GM12878 (cell line): Measurements from ENCODE around the gene UBASH3B. TPM values are rescaled to one million over a fixed set of nuclear protein-coding genes. Genes with fewer than 3 reads are reported as not detected.

ENCODE experiments used
- ATAC-seq: fragments of 200-7000 bp; cut with Tn5 transposase; 3 replicates; pipeline ENCODE4 v1.9.1; 2020; ENCODE audit warnings: mild to moderate bottlenecking, moderate library complexity
- BruUV-seq: library from RNA; stranded (reverse); fragments of 400-500 nt; replicated peaks from 2 replicates; lab custom pipeline; 2021; lab: Mats Ljungman, UMichigan
- CTCF ChIA-PET: fragments of 300-600 bp; sonication (Branson Sonifier 250); formaldehyde crosslinking; extraction: SDS; loops from one replicate; lab custom pipeline; 2021; ENCODE audit warnings: inconsistent platforms; lab: Yijun Ruan, JAX
- POLR2A ChIA-PET: fragments of 350-600 bp; formaldehyde crosslinking; extraction: SDS; loops from one replicate; lab custom pipeline; 2021; ENCODE audit warnings: inconsistent platforms; lab: Charles Lee
- RAD21 ChIA-PET: fragments of 300-600 bp; sonication (Branson Sonifier 250); formaldehyde crosslinking; loops from one replicate; lab custom pipeline; 2023; ENCODE audit warnings: antibody characterized with exemption; ENCODE audit not compliant: unreplicated experiment; lab: Charles Lee
- SMC1A ChIA-PET: fragments of 300-600 bp; sonication (Branson Sonifier 250); formaldehyde crosslinking; loops from one replicate; lab custom pipeline; 2023; ENCODE audit not compliant: unreplicated experiment, uncharacterized antibody; lab: Charles Lee
- DNase-seq: peaks from one replicate; pipeline ENCODE4 v3.0.0-alpha.2; 2011; ENCODE audit warnings: low read depth, low spot score
- FAIRE-seq: peaks from 3 replicates; lab custom pipeline; 2011; peaks lifted over from hg19 to GRCh38; lab: Jason Lieb, UNC
- H2AFZ ChIP-seq: 2 replicates; pipeline ENCODE4 v1.6.0; 2011; ENCODE audit warnings: low read depth, low read length, control low read depth; ENCODE audit not compliant: control insufficient read depth
- H3K27ac ChIP-seq: 2 replicates; pipeline ENCODE4 v1.5.1; 2011; ENCODE audit warnings: control low read depth; ENCODE audit not compliant: control insufficient read depth, insufficient read depth
- H3K27me3 ChIP-seq, 2 experiments: replicated peaks in 1 of 2; 2 replicates each; pipeline versions ENCODE4 v1.6.0 to v1.6.1; 2011; ENCODE audit warnings: low read length in 1 of 2; ENCODE audit not compliant: control insufficient read depth in 2 of 2, insufficient read depth in 2 of 2
- H3K36me3 ChIP-seq, 2 experiments: 2 replicates each; pipeline ENCODE4 v1.5.1; 2011; ENCODE audit warnings: low read length in 1 of 2; ENCODE audit not compliant: control insufficient read depth in 2 of 2, insufficient read depth in 2 of 2
- H3K4me1 ChIP-seq: 2 replicates; pipeline ENCODE4 v1.6.1; 2011; ENCODE audit warnings: mild to moderate bottlenecking, low read length, moderate library complexity, mixed read lengths; ENCODE audit not compliant: control insufficient read depth, insufficient read depth
- H3K4me2 ChIP-seq: 2 replicates; pipeline ENCODE4 v1.6.0; 2011; ENCODE audit warnings: control low read depth; ENCODE audit not compliant: control insufficient read depth, insufficient read depth
- H3K4me3 ChIP-seq: fragments of 200-600 bp; sonication (generic); 2 replicates; pipeline ENCODE4 v1.5.1; 2016
- H3K79me2 ChIP-seq: 2 replicates; pipeline ENCODE4 v1.6.0; 2011; ENCODE audit warnings: low read length; ENCODE audit not compliant: control insufficient read depth, insufficient read depth
- H3K9ac ChIP-seq: 2 replicates; pipeline ENCODE4 v1.8.0; 2011; ENCODE audit warnings: low read length, control low read depth, mixed read lengths; ENCODE audit not compliant: control insufficient read depth, insufficient read depth
- H3K9me3 ChIP-seq: replicated peaks from 3 replicates; pipeline ENCODE4 v1.5.1; 2011; ENCODE audit warnings: mild to moderate bottlenecking, low read length; ENCODE audit not compliant: control insufficient read depth, insufficient read depth
- H4K20me1 ChIP-seq: 2 replicates; pipeline ENCODE4 v1.6.0; 2011; ENCODE audit not compliant: control insufficient read depth, insufficient read depth
- CBX3 ChIP-seq: fragments of 200-600 bp; sonication (generic); IDR thresholded peaks from 2 replicates; pipeline ENCODE4 v1.6.1; 2016; ENCODE audit warnings: low read depth, borderline replicate concordance
- GATAD2B ChIP-seq: fragments of 450-650 bp; conservative IDR thresholded peaks from 2 replicates; pipeline ENCODE4 v1.6.1; 2017; ENCODE audit warnings: low read depth, mild to moderate bottlenecking, moderate library complexity
- JUND ChIP-seq: IDR thresholded peaks from 2 replicates; pipeline ENCODE4 v1.6.1; 2012; ENCODE audit warnings: low read depth, mild to moderate bottlenecking, low read length, improper control_type of control experiment, moderate library complexity
- NFYA ChIP-seq: IDR thresholded peaks from 2 replicates; pipeline ENCODE4 v1.6.1; 2011; ENCODE audit warnings: low read depth, mild to moderate bottlenecking, low read length, improper control_type of control experiment, borderline replicate concordance
- RAD51 ChIP-seq: fragments of 450-650 bp; IDR thresholded peaks from 2 replicates; pipeline ENCODE4 v1.6.1; 2016; ENCODE audit warnings: moderate library complexity, mild to moderate bottlenecking, inconsistent platforms
- RELB ChIP-seq: fragments of 450-650 bp; IDR thresholded peaks from 2 replicates; pipeline ENCODE4 v1.6.1; 2017; ENCODE audit warnings: low read depth, mild to moderate bottlenecking, moderate library complexity
- SIN3A ChIP-seq: IDR thresholded peaks from 2 replicates; pipeline ENCODE4 v1.6.1; 2012; ENCODE audit warnings: low read depth, low read length, improper control_type of control experiment
- SMAD1 ChIP-seq: fragments of 450-650 bp; IDR thresholded peaks from 2 replicates; pipeline ENCODE4 v1.6.1; 2018; ENCODE audit warnings: mild to moderate bottlenecking, low read depth; ENCODE audit not compliant: partially characterized antibody
- SMC3 ChIP-seq: IDR thresholded peaks from 2 replicates; pipeline ENCODE4 v1.6.1; 2011; ENCODE audit warnings: low read length, improper control_type of control experiment, borderline replicate concordance
- SREBF1 ChIP-seq: IDR thresholded peaks from 2 replicates; pipeline ENCODE4 v1.6.1; 2012; ENCODE audit warnings: mild to moderate bottlenecking, low read length
- TCF3 ChIP-seq: IDR thresholded peaks from 2 replicates; pipeline ENCODE4 v1.6.1; 2012; ENCODE audit warnings: low read depth, mild to moderate bottlenecking, low read length, borderline replicate concordance; ENCODE audit not compliant: insufficient read depth
- WGBS: methylation state at CpG from one replicate; pipeline ENCODE4 v1.1.6; 2016; ENCODE audit warnings: low lambda C conversion rate; ENCODE audit not compliant: insufficient replicate concordance, insufficient coverage; ENCODE audit errors: missing lambda C conversion rate; 5-methylcytosine and 5-hydroxymethylcytosine counted together
- in situ Hi-C: fragments of 300-500 bp; cut with MboI; formaldehyde crosslinking; loops from 9 replicates; pipeline ENCODE4 v1.14.3; 2018; ENCODE audit warnings: mixed read lengths
- intact Hi-C: fragments of 100-400 bp; cut with micrococcal nuclease; formaldehyde crosslinking; loops from one replicate; pipeline ENCODE4 v1.14.2; 2022; ENCODE audit not compliant: unreplicated experiment
- polyA plus RNA-seq, 11 experiments: library from polyadenylated mRNA; depleted of rRNA in 4 of 11; unstranded in 6 of 11; stranded (reverse) in 5 of 11; fragments of >200 nt; fragmentation: Nextera tagmentation in 4 of 11; fragmentation: Illumina TruSeq in 1 of 11; extraction: Ambion mirVana in 4 of 11; extraction: Trizol in 1 of 11; gene quantifications; 1 replicate in 1 of 11; 2 replicates in 10 of 11; pipeline versions ENCODE4 v1.2.1 to v1.2.3, GENCODE V29; 2011 to 2016; ENCODE audit warnings: inconsistent platforms in 2 of 11, missing spikeins in 2 of 11, low read depth in 1 of 11
- total RNA-seq, 4 experiments: library from RNA; depleted of rRNA in 3 of 4; stranded (reverse); fragments of >200 nt in 3 of 4; fragmentation: Illumina TruSeq in 1 of 4; extraction: Trizol in 1 of 4; gene quantifications; 2 replicates each; pipeline versions ENCODE4 v1.2.1 to v1.2.3, GENCODE V29; 2013 to 2021
- TF ChIP-seq, protein P1 (sequence below): IDR thresholded peaks from 2 replicates; pipeline ENCODE4 v1.6.1; 2011; ENCODE audit warnings: borderline replicate concordance, low read depth, mild to moderate bottlenecking, moderate library complexity, low read length; ENCODE audit not compliant: insufficient read depth, poor library complexity, severe bottlenecking
- TF ChIP-seq, protein P2 (sequence below): IDR thresholded peaks from 2 replicates; pipeline ENCODE4 v1.6.1; 2012; ENCODE audit warnings: mild to moderate bottlenecking, low read depth, low read length

Gene UBASH3B
- total and polyA plus RNA-seq, 10 of the 15 experiments (the other 5 are each of a cell fraction or from before 2014, with no cell fraction given), result 0.18 to 3.3 (median 0.57) TPM

- TF ChIP-seq, protein P1, sequence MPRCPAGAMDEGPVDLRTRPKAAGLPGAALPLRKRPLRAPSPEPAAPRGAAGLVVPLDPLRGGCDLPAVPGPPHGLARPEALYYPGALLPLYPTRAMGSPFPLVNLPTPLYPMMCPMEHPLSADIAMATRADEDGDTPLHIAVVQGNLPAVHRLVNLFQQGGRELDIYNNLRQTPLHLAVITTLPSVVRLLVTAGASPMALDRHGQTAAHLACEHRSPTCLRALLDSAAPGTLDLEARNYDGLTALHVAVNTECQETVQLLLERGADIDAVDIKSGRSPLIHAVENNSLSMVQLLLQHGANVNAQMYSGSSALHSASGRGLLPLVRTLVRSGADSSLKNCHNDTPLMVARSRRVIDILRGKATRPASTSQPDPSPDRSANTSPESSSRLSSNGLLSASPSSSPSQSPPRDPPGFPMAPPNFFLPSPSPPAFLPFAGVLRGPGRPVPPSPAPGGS, result no peak
- TF ChIP-seq SMAD1 (no peak), JUND (no peak), GATAD2B (no peak), RAD51 (no peak)
Observed at GRCh38 chr11:122616718-122617117, 38.8 kb upstream of the UBASH3B start (continued).

DNA sequence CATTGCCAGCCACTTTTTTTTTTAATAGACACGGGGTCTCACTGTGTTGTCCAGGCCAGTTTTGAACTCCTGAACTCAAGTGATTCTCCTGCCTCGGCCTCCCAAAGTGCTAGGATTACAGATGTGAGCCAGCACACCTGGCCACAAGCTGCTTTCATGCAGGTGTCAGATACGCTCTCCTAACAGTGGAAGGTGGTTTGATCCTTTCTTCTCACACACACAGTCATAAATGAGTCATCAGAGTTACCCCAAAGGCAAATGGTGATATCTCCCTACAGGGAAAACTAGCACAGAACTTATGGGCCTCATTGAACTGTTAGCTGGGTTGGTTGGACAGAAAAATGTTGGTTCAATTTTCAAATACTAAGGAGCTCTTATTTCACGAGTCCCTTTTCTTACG is 38.2 kb upstream of the UBASH3B start:
- Histone ChIP-seq H3K4me3 (no peak overlapping the region), H3K36me3 (no peaks in the 10 kb centered on the region), H2AFZ (no peak overlapping the region), H4K20me1 (no peaks in the 10 kb centered on the region), H3K27ac (no peak overlapping the region), H3K4me1 (no peaks in the 10 kb centered on the region), H3K79me2 (no peaks in the 10 kb centered on the region), H3K4me2 (no peak overlapping the region), H3K27me3 (no peaks in the 10 kb centered on the region; a peak in 1 of 4 replicates), H3K9ac (no peak overlapping the region), H3K9me3 (no peaks in the 10 kb centered on the region)
- ChIA-PET CTCF (no interaction called here), RAD21 (no interaction called here), SMC1A (interaction anchor here (0.8 to 1.5 kb wide), 2 partner anchors 192 to 235 kb away, joined by 3 read pairs; no protein-coding TSS in a partner anchor), POLR2A (no interaction called here)
- DNase-seq (no peak), FAIRE-seq (no peak), ATAC-seq (no peak)
- TF ChIP-seq SIN3A, result no peak
- no peak for TF ChIP-seq CBX3
- TF ChIP-seq, protein P2, sequence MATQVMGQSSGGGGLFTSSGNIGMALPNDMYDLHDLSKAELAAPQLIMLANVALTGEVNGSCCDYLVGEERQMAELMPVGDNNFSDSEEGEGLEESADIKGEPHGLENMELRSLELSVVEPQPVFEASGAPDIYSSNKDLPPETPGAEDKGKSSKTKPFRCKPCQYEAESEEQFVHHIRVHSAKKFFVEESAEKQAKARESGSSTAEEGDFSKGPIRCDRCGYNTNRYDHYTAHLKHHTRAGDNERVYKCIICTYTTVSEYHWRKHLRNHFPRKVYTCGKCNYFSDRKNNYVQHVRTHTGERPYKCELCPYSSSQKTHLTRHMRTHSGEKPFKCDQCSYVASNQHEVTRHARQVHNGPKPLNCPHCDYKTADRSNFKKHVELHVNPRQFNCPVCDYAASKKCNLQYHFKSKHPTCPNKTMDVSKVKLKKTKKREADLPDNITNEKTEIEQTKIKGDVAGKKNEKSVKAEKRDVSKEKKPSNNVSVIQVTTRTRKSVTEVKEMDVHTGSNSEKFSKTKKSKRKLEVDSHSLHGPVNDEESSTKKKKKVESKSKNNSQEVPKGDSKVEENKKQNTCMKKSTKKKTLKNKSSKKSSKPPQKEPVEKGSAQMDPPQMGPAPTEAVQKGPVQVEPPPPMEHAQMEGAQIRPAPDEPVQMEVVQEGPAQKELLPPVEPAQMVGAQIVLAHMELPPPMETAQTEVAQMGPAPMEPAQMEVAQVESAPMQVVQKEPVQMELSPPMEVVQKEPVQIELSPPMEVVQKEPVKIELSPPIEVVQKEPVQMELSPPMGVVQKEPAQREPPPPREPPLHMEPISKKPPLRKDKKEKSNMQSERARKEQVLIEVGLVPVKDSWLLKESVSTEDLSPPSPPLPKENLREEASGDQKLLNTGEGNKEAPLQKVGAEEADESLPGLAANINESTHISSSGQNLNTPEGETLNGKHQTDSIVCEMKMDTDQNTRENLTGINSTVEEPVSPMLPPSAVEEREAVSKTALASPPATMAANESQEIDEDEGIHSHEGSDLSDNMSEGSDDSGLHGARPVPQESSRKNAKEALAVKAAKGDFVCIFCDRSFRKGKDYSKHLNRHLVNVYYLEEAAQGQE, result no peak
- no peak for TF ChIP-seq SMC3
- no peak for TF ChIP-seq SREBF1
- no peak for TF ChIP-seq RELB
- no peak for TF ChIP-seq TCF3
- TF ChIP-seq NFYA, result no peak
- intact Hi-C loops (no loop called here), in situ Hi-C loops (no loop called here)
- 38% methylated on average over 5 of the region's 5 CpGs for WGBS
- no TSS peak for BruUV-seq
